Measurements from ENCODE around the gene C6orf47. TPM values are rescaled to one million over a fixed set of nuclear protein-coding genes. Genes with fewer than 3 reads are reported as not detected.
A peak's percentile ranks its signal among the peaks of the same experiment; 100 is the strongest.

Gene C6orf47
- total RNA-seq, 1 donor from 2014 or later = 19.0 TPM

DNA sequence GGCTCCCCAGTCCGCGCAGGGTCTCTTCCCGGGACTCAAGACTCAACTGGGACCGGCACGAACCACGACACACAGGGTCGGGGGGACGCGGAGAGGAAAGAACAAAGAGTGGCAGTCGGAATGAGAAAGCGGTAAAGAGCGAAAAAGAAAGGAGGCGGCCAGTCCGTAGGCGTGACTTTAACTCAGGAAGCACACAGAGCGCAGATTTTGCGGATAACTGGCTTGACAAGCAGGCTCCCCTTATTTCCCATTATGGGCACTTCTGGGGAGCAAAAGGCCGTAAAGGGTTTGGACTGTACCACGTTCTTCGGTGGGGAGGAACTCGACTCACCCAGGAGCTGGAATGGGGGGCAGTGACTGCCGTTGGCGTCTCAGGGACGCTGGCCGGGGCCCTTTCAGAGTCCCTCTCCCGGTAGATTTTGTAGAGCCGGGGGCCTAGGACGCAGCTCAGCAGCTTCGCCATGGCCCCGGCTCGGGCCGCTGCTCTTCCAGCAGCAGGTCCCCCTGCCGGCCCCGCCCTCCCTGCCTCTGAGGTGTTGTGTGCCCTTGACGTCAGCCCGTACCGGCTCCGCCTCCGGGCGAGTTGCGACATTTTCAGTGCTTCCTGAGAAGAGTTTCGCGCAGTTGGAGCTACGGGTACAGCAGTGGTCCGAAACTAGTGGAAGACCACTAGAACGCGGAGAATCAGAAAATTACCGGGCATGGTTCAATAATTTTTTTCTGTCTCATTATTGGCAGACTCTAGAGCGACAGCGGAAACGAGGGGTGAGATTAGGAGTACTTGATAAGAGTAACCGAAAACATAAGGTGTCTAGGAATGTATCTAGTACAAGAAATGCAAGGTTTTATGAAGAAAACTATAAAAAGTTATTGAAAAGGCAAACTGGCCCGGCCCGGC is 42.5 kb upstream of the C6orf47 start, which contains the start of gene ABHD16A:
Gene ABHD16A (minus strand): TSS at position 506 of the 898 bp plus-strand sequence. CDS start 43 bp downstream, at position 463.
- DNase-seq (ENCODE audit: low spot score in 2 of 2, unreplicated experiment in 2 of 2) = peak; percentile 94 to 98
- peaks cover 19% of the 10 kb centered on the region for H3K4me1 Mint-ChIP-seq

DNA sequence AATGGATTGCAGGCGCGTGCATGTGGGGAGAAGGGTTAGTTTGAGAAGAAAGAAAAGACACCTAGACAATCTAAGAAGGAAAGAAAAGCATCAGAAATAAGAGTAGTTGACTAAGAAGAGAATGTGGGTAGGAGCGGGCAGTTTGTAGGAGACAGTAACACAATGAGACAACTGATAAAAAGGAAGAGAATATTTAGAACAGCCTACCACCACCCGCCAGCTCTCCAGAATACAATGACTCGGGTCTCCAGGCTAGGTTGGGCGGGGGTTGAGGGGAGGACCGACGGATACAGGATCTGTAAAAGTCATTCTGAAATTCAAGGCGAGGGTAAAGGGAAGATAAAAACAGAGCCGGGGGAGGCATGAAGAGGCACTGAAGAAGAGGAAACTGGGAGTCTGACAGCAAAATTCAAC is 41.8 kb upstream of the C6orf47 start:
- DNase-seq (ENCODE audit: low spot score in 2 of 2, unreplicated experiment in 2 of 2) = no peak

More for the DNA sequence above, 42.5 kb upstream of the C6orf47 start, which contains the start of gene ABHD16A:
- Mint-ChIP-seq H3K9me3 (no peaks in the 10 kb centered on the region), H3K4me3 (peak within 1 kb of the TSS; percentile 97), H3K36me3 (peaks cover under 1% of the 10 kb centered on the region), H3K27ac (peak within 1 kb of the TSS; percentile 99), H3K27me3 (ENCODE audit: low read depth) (no peaks in the 10 kb centered on the region)
- TF ChIP-seq CTCF (IDR thresholded peaks at IDR 0.05; ENCODE audit: unreplicated experiment) = no peak

GRCh38 chr6:31701666-31702404 is 41.3 kb upstream of the C6orf47 start:
- Mint-ChIP-seq H3K4me1 (peaks cover 26% of the 10 kb centered on the region), H3K4me3 (peak overlapping the region; percentile 97), H3K36me3 (peaks cover 6% of the 10 kb centered on the region), H3K27ac (peak overlapping the region; percentile 99), H3K9me3 (no peaks in the 10 kb centered on the region), H3K27me3 (ENCODE audit: low read depth) (no peaks in the 10 kb centered on the region)
- TF ChIP-seq CTCF (IDR thresholded peaks at IDR 0.05; ENCODE audit: unreplicated experiment) = no peak
- no peak for DNase-seq (ENCODE audit: low spot score in 2 of 2, unreplicated experiment in 2 of 2)

More for the DNA sequence above, 41.8 kb upstream of the C6orf47 start:
- H3K36me3 Mint-ChIP-seq = peaks cover 2% of the 10 kb centered on the region
- no peaks in the 10 kb centered on the region for H3K27me3 Mint-ChIP-seq (ENCODE audit: low read depth)
- no peaks in the 10 kb centered on the region for H3K9me3 Mint-ChIP-seq
- peak overlapping the region; percentile 99 for H3K27ac Mint-ChIP-seq
- peak overlapping the region; percentile 97 for H3K4me3 Mint-ChIP-seq
- H3K4me1 Mint-ChIP-seq = peaks cover 22% of the 10 kb centered on the region
- no peak for TF ChIP-seq CTCF (IDR thresholded peaks at IDR 0.05; ENCODE audit: unreplicated experiment)

GRCh38 chr6:31700740-31701401 is 40.3 kb upstream of the C6orf47 start:
- H3K4me3 Mint-ChIP-seq = peak overlapping the region; percentile 97
- no peaks in the 10 kb centered on the region for H3K9me3 Mint-ChIP-seq
- peaks cover 28% of the 10 kb centered on the region for H3K4me1 Mint-ChIP-seq
- no peaks in the 10 kb centered on the region for H3K27me3 Mint-ChIP-seq (ENCODE audit: low read depth)
- DNase-seq (ENCODE audit: low spot score in 2 of 2, unreplicated experiment in 2 of 2) = no peak
- peaks cover 6% of the 10 kb centered on the region for H3K36me3 Mint-ChIP-seq
- H3K27ac Mint-ChIP-seq = peak overlapping the region; percentile 19
- no peak for TF ChIP-seq CTCF (IDR thresholded peaks at IDR 0.05; ENCODE audit: unreplicated experiment)

DNA sequence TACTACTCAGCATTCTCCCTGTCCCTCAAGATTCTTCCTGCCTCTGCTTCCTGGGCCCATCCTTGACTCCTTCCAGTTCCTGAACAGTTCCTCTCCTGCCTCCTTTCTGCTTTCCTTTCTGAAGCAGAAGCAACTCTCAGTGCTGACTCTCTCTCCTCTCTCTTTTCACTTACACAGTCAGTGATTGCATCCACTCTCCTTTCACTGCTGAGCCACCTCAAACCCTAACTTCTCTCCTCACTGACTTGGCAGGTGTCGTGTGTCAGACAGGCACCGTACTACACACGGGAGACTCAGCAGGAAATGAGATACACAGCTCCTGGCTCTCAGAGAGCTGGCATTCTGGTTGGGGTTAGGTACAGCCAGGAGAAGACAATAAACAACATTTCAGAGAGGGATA is 37.0 kb upstream of the C6orf47 start:
- H3K36me3 Mint-ChIP-seq = peaks cover 14% of the 10 kb centered on the region
- no peaks in the 10 kb centered on the region for H3K27me3 Mint-ChIP-seq (ENCODE audit: low read depth)
- no peaks in the 10 kb centered on the region for H3K9me3 Mint-ChIP-seq
- TF ChIP-seq CTCF (IDR thresholded peaks at IDR 0.05; ENCODE audit: unreplicated experiment) = no peak
- no peak for DNase-seq (ENCODE audit: low spot score in 2 of 2, unreplicated experiment in 2 of 2)
- H3K27ac Mint-ChIP-seq = peak overlapping the region; percentile 36
- H3K4me3 Mint-ChIP-seq = no peak overlapping the region
- H3K4me1 Mint-ChIP-seq = peaks cover 25% of the 10 kb centered on the region
